Ishikawa (cell line): ENCODE results near the gene CCR5AS.

Experiments used
- CREB1 ChIP-seq: IDR thresholded peaks from 2 replicates; pipeline ENCODE4 v1.6.1; 2012; ENCODE audit warnings: low read depth
- EGR1 ChIP-seq: IDR thresholded peaks from 2 replicates; pipeline ENCODE4 v1.6.1; 2012
- EP300 ChIP-seq: IDR thresholded peaks from 2 replicates; pipeline ENCODE4 v1.6.1; 2012; ENCODE audit warnings: borderline replicate concordance
- NFIC ChIP-seq: IDR thresholded peaks from 2 replicates; pipeline ENCODE4 v1.6.1; 2012
- RAD21 ChIP-seq: IDR thresholded peaks from 2 replicates; pipeline ENCODE4 v1.6.1; 2012; ENCODE audit warnings: low read depth
- REST ChIP-seq: IDR thresholded peaks from 2 replicates; pipeline ENCODE4 v1.6.1; 2012; ENCODE audit warnings: low read depth, mild to moderate bottlenecking
- TAF1 ChIP-seq: IDR thresholded peaks from 2 replicates; pipeline ENCODE4 v1.6.1; 2012; ENCODE audit warnings: low read depth, mild to moderate bottlenecking
- TCF12 ChIP-seq: IDR thresholded peaks from 2 replicates; pipeline ENCODE4 v1.6.1; 2012; ENCODE audit warnings: low read depth
- TEAD4 ChIP-seq: IDR thresholded peaks from 2 replicates; pipeline ENCODE4 v1.6.1; 2012
- YY1 ChIP-seq: IDR thresholded peaks from 2 replicates; pipeline ENCODE4 v1.6.1; 2012; ENCODE audit warnings: low read depth
- ZBTB7A ChIP-seq: IDR thresholded peaks from 2 replicates; pipeline ENCODE4 v1.6.1; 2012; ENCODE audit warnings: low read depth
- TF ChIP-seq, protein P1 (sequence below): IDR thresholded peaks from 2 replicates; pipeline ENCODE4 v1.6.1; 2012

- TF ChIP-seq YY1 (no peak), TAF1 (no peak), NFIC (no peak), CREB1 (no peak), ZBTB7A (no peak), TEAD4 (no peak), EP300 (no peak), EGR1 (no peak), RAD21 (no peak), TCF12 (no peak), REST (no peak)
- TF ChIP-seq, protein P1, sequence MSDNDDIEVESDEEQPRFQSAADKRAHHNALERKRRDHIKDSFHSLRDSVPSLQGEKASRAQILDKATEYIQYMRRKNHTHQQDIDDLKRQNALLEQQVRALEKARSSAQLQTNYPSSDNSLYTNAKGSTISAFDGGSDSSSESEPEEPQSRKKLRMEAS, result no peak
Observed at GRCh38 chr3:46406788-46407611, at the start of gene CCR5AS, which contains the start of gene CCRL2.
